GM21723 (cell line): ENCODE measurements around the gene CDC42BPA.
"Not testable (repeated sequence)": the region's sequence is repeated elsewhere in the genome, so short reads cannot be mapped to it uniquely, and the experiment has no call there.

Experiments
- ATAC-seq: cut with Tn5 transposase; IDR thresholded peaks from one replicate; pipeline ENCODE4 v1.9.1; 2021; ENCODE audit warnings: mild to moderate bottlenecking, moderate library complexity; ENCODE audit not compliant: unreplicated experiment

Gene CDC42BPA

DNA sequence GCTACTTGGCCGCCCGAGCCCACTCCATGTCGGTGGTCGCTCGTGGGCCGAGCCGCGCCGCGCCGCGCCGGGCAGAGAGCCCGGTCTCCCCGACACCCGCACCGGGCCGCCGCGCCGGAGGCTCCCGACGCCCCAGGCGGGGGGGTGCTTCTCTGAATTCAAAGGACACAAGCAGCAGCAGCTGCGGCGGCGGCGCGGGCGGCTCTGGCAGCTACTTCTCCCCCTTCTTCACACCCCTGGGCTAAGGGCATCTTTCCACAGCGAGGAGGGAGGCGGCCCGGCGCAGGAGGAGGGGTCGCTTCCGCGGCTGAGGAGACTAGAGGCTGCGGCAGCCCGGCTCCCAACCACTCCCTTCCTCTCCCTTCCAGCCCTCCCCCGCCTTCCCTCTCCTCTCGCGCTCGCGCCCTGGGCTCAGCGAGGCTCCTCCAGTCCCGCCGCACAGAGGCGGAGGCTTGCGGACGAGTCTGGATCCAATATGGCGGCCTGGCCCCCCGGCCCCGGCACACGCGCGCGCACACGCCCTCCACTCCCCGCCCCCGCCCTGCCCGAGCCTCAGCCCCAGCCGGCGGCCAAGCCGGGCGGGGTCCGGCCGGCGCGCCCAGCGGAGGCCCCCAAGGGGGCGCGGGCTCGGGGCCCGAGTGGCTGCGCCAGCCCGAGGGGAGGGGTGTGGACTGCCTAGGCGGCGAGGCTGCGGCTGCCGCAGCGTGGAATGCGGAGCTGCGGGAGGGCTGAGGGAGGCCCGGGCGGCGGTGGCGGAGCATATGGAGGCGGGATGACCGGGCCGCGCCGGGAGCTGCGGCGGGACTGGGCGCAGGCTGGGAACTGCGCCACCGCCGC lies at the start of gene CDC42BPA:
CDC42BPA (minus strand) TSS at position 477 of the 837 bp plus-strand sequence. CDS start 1,310 bp downstream, outside the sequence.
- ATAC-seq = peak; percentile 42

DNA sequence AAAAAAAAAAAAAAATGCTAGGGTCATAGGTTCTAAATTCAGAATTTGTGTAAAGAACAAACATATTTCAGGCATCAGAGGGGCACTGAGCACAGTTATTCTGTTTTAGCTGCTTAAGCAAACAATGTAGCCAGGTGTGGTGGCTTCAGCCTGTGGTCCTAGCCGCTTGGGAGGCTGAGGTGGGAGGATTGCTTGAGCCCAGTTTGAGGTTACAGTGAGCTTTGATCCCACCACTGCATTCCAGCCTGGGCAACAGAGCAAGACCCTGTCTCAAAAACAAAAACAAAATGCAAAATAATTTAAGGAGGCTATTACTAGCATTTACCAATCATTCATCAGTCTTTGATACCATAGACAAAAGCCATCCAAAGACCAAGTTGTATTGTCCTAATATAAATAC lies 49.7 kb upstream of the CDC42BPA start:
- ATAC-seq = no peak

- ATAC-seq = no peak
These were observed 47.5 kb upstream of the CDC42BPA start for GRCh38 chr1:227365473-227366431.

DNA sequence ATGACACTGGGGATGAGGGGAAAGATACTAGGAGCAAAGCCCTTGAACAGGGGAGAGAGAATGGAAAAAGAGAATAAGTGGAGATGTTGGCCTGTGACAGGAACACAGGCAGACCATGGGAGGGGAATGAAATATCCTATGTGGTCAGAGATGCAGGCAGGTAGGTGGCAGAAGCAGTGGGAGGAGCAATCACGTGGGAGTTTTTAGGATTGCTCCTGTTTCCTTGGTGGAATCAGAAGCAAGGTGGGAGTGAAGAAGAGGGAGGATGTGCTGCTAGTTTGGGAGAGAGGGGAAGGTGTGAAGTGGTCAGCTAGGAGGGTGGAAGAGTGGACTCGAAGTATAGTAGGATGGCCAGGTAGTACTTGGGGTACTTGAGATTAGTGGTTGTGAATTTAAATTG lies 46.4 kb upstream of the CDC42BPA start:
- ATAC-seq = no peak

DNA sequence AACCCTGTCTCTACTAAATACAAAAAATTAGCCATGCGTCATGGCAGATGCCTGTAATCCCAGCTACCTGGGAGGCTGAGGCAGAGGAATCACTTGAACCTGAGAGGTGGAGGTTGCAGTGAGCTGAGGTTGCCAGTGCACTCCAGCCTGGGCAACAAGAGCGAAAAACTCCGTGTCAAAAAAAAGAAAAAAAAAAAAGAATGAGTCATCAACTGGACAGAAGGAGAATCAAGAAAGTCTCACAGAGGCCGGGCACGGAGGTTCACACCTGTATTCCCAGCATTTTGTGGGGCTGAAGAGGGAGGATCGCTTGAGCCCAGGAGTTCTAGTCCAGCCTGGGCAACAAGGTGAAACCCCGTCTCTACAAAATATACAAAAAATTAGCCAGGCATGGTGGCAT lies 45.5 kb upstream of the CDC42BPA start:
- ATAC-seq = no peak

GRCh38 chr1:227362039-227362438 lies 43.7 kb upstream of the CDC42BPA start:
- no peak for ATAC-seq

DNA sequence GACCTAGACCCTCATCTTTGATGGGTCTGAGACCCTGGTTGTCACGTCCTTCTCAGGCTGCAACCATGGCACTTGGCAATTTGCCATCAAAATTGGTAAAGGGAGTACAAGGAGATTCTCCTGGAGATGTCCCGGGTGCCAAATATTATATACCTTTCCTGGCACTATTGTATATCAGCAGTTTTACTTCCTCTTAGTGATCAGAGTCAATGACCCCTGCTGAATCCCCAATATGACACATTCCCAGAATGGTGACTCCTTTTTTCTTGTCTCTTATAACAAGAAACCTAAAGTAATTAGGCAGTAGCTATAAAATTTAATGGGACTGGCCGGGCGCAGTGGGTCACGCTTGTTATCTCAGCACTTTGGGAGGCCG lies 39.6 kb upstream of the CDC42BPA start:
- no peak for ATAC-seq

DNA sequence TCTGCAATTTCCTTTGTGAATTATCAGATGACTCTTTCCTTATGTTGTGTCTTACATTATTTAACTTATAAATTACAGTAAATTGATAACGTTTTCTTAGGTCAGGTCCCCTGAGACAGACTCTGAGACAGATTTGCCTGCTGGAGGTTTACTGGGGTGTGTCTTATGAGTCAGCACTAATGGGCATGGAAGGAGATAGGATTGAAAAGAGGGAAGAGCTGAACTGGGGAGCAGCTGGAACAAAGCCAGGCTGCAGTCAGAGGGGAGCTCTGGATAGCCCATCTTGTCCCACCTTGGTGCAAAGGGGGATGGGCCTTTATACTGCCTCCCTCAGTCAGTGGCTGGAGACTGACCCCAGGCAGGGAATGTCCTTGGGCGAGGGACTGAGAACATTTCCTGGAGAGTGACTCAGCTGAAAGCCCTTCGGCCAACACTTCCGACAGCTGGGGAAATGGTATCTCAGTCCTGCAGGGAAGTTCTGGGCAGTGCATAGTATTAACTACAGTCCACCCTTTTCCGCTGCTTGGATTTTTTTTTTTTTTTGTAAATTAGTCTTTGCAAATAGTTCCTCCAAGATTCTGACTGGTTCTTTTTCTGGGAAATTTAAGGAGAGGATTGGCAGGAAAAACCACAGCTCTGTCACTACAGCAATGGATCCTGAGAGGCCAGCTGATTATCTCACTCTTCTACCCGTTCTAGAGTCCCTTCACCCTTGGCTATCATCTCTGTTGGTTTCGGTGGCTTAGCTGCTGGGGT lies 39.1 kb upstream of the CDC42BPA start:
- no peak for ATAC-seq

DNA sequence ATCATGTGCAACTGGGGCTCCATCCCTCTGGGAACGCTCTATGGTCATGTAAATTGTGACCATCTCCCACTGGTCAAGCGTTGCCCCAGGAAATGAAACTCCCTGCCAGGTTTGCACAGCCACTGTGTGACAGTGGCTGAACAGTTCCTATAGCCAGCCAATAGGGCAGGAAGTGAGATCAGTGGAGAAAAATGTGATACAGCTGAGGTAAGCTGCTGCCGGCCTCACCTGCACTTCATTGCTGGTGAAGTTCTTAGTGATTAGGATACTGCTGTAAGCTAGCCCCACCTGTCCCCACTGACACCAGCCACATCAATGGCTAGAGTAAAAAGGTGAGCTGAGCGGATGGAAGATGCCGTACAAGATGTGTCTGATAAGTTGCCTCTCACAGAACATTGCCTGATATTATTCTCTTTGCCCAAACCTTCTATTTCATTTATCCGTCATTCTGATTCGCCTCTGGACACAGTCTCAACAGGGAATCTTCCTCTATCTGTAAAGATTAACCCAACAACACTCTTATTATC lies 38.4 kb upstream of the CDC42BPA start:
- ATAC-seq = no peak

DNA sequence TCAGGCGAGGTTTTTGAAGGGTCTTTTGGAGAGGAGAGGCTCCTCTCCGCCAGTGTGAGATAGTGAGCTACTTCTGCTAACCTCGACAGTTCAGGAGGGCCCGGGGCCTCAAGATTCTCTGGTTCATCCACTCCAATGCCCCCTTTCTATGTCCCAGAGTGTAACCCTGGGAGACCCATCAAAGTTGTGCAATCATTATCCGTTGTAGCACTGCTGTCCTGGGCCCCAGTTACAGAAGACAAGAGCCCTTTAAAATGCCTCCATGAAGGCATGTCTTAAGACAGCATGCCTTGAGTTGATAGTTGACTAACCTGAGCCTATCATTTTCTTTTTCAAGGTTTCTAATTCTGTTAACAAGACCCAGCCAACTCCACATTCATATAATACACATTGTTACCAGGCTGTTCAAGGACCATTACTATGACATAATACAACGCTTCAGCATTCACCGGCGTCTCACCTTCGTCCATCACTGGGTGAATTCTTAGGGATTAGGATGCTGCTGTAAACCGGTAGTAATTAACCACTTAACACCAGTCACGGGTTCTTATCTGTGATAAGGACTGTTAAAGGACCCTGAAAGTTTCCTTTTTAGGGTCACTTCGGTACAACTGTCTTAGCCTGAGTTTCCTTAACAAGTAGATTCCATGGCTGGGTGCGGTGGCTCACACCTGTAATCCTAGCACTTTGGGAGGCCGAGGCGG lies 37.4 kb upstream of the CDC42BPA start:
- ATAC-seq = no peak

- no peak for ATAC-seq
These were observed 34.9 kb upstream of the CDC42BPA start for GRCh38 chr1:227353186-227353585.

DNA sequence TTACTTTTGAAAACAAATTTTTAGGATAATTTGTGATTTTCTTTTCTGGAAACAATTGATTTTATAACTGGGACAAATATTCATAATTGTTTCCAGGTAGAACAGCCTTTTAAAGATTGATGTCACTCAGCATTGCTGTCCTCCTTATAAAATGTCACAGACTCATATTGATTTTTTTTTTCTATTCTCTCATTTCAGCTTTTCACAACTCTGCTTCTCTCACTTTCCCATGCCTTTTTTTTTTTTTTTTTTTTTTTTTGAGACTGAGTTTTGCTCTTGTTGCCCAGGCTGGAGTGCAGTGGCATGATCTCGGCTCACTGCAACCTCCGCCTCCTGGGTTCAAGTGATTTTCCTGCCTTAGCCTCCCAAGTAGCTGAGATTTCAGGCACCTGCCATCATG lies 33.9 kb upstream of the CDC42BPA start:
- ATAC-seq = not testable (repeated sequence)

DNA sequence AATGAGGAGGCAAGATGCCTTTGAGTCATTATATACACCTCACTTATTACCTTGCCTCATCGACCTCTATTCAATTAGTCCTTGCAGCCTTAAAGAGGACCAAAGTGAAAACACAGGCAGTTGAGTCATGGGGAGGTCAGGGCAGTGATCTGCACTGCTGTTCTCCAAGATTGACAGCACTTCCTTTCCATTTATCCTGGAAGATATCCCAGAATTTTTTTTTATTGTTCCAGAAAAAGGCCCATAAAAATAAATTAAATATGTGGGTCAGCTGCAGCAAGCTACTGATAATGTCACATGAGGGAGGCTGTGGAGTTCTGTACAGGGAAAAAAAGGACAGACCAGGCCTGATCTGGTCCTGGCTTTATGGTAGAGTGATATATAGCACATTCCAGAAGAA lies 33.2 kb upstream of the CDC42BPA start:
- ATAC-seq = no peak

DNA sequence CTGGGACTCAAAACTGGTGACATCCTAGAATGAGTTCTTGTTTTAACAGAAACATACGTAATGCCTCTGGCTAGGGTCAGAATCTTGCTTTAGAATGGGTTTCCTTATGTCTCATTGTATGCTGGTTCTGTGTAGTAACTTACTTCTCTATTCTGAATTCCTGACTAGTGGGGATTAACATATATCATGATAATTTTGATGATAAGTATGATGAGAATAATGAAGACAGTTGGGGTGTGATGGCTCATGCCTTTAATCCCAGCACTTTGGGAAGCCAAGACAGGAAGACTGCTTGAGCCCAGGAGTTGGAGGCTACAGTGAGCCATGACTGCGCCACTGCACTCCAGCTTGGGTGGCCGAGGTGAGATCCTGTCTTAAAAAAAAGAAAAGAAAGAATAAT lies 31.7 kb upstream of the CDC42BPA start:
- no peak for ATAC-seq

DNA sequence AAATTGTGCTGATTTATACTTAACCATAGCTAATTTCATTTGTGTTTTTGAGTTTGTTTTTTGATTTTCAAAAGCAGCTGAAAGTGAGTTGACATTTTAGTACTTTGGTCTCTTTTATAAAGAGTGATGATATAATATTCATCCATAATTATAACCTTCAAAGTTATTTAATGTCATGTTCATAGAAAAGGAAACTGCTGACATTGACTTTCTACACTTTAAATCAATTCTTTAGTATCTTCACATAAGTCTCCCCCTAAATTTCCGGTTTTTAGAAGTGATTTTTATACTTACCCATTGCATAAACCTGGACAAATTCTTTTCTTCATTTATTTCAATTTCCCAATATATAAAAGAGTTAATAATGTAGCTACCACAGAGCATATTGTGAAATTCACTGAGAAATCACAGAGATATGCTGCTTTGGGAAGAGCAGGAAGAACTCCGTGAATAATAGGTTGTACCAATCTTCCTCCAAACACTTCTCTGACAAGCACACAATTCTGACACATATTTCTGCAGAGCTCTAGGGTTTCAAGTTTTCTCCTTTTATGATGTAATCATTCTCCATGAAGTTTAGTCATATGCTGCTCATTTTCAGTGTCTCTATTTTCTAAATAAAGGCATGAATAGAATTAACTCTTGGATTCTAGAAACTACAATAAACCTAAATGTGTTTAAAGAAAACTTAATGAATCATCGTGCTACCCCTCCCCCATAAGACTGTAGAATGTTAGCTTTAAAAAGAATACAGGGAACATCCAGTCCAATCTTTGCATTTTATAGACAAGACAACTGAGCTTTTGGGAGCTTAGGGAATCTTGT lies 25.6 kb upstream of the CDC42BPA start:
- ATAC-seq = no peak

- no peak for ATAC-seq
These were observed 24.9 kb upstream of the CDC42BPA start for GRCh38 chr1:227343206-227343605.

DNA sequence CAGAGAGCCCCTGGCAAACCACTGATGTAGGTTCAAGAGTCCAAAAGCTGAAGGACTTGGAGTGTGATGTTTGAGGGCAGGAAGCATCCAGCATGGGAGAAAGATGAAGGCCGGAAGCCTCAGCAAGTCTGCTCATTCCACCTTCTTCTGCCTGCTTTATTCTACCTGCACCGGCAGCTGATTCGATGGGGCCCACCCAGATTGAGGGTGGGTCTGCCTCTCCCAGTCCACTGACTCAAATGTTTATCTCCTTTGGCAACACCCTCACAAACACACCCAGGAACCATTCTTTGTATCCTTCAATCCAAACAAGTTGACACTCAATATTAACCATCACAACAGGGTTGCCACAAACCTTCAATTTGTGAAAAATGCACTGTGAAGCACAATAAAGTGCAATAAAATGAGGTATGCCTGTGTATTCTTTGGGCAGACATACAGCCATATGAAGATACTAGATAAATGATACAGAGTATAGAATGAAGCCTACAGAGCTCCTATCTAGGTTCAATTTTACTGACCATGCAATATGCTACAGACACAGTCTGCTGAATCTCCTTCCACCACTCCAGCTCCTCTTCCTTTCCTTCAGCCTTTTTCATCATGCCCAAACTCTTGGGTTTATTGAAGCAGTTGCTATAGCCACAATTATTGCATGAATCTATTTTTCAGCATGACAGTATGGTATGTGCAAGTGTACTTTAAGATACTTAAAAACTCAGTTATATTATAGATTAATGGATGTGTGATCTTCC lies 24.0 kb upstream of the CDC42BPA start:
- no peak for ATAC-seq

GRCh38 chr1:227336136-227336535 lies 17.8 kb upstream of the CDC42BPA start:
- ATAC-seq = not testable (repeated sequence)
